ENCODE results near the gene RNF141.

The RNF141 gene

DNA sequence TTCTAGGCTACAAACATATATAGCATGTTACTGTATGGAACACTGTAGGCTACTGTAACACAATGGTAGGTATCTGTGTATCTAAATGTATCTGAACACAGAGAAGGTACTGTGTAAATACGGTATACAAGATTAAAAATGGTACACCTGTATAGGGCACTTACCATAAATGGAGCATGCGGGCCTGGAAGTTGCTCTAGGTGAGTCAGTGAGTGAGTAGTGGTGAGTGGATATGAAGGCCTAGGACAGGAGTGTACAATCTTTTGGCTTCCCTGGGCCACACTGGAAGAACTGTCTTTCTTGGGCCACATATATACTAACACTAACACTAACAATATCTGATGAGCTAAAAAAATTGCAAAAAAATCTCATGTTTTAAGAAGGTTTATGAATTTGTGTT lies 21.4 kb downstream of the RNF141 start:
- no peak for DNase-seq

- DNase-seq = no peak
These were observed 22.1 kb downstream of the RNF141 start for GRCh38 chr11:10518891-10519290.

- no peak for DNase-seq
These were observed 22.9 kb downstream of the RNF141 start for GRCh38 chr11:10518123-10518522.

- DNase-seq = no peak
These were observed 25.6 kb downstream of the RNF141 start for GRCh38 chr11:10515418-10515817.

DNA sequence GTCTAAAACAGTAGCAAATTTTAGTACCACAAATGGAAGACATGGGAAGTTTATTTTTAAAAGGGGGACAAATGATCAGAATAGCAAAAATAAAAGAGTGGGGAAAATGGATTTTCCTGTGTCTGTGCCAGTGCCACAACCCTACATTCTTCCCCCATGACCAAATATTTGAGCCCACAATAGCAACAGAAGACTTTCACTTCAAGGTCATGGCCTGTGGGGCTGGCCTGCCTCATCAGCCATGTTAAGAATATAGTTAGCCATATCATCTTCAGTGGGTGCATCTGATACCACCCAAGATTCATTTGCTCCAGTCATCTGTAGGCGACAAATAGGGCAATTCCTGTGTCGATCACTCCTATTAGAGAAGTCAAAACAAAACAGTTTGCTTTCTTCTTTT lies 26.3 kb downstream of the RNF141 start:
- no peak for DNase-seq

DNA sequence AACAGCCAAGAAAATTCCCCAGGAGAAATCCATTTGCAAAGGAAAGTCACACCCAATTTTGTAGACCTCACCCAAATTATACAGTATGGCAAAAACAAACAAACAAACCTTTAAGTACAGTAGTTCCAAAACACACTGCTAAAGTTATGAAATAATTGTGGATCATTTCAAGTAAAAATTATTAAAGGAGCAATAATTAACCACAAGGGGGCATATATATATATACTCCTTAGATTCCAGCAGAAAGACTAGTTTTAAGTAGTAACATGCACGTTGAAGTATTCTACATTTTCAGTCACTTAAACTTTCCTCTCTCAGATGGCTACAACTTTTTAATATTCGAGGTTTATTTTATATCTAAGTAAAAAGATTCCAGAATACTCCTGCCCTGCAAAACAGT lies 26.8 kb downstream of the RNF141 start:
- DNase-seq = no peak

DNA sequence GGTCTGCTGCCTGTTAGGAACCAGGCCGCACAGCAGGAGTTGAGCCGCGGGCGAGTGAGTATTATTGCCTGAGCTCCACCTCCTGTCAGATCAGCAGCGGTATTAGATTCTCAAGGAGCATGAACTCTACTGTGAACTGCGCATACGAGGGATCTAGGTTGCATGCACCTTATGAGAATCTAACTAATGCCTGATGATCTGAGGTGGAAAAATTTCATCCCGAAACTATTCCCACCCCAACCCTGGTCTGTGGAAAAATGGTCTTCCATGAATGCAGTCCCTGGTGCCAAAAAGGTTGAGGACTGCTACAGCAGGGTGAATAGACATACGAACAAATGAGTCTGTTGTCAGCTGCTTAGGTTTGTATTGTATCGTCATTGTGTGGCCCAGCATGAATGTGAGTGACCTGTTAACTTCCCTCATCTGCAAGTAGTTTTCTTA lies 29.8 kb downstream of the RNF141 start:
- no peak for DNase-seq

DNA sequence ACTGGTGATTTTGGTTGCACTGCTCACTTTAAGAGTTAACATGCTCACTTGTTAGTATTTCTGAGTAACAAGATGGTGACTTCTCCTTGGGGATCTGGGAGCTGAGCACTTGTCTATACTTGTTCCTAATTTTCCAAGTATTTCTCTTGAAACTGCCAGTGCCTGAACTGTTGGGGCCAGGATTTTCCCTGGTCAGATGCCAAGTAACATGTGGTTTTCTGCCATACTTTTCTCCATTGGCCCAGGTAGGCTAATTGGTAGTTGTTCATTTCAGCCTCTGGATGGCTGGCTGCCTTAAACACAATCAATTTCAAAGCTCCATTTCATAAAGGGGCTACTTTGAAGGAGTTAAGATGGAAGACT lies 35.0 kb downstream of the RNF141 start:
- DNase-seq = no peak

- no peak for DNase-seq
These were observed 35.5 kb downstream of the RNF141 start for GRCh38 chr11:10505278-10506007.

DNA sequence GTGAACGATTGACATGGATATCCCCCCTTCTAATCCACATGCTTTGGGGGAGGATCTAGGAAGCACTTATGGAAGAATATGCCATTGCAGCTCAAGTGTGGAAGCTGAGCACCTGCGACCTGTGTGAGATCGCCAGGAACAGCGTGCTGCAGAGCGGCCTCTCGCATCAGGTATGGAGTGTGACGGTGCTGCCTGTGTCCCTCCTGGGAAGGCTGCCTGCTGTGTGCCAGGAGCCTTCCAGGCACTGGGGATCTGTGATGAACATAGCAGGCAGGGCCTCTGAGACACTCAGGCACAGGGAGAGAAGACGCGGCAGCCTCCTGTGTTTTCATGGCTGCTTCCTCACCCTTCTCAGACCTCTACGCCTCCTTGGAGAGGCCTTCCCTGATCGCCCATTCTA lies 36.5 kb downstream of the RNF141 start:
- no peak for DNase-seq

- DNase-seq = no peak
These were observed 37.1 kb downstream of the RNF141 start for GRCh38 chr11:10503777-10504480.

- no peak for DNase-seq
These were observed 37.8 kb downstream of the RNF141 start for GRCh38 chr11:10503221-10503620.

- no peak for DNase-seq
These were observed 38.2 kb downstream of the RNF141 start for GRCh38 chr11:10502770-10503169.

DNA sequence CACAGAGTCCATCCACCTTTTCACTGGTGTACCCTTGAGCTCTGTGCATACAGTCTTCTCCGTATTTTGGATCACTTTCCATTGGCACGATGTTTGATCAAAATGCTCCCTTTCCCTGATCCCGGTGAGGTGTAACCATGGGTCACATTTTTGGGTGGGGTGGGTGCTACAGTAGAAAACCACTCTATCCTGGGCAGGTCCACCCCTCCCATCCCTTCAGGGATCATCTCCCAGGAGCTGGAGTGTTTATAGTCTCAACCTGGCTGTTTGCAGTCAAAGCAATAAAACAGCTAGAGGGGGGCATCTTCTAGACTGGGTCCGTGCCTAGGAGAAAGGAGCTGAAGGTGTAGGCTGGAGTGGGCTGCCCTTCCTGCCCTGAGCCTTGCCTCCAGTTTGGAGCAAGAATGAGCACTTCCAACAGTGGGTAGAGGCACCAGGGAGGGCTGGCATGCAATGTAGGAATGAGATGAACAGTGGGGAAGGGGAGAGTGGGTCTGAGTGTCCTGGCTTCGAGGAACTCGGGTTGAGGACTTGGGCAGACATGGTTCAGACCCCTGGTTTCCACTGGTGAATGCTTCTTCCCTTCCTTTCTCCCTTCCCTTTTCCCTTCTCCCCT lies 38.8 kb downstream of the RNF141 start:
- no peak for DNase-seq

DNA sequence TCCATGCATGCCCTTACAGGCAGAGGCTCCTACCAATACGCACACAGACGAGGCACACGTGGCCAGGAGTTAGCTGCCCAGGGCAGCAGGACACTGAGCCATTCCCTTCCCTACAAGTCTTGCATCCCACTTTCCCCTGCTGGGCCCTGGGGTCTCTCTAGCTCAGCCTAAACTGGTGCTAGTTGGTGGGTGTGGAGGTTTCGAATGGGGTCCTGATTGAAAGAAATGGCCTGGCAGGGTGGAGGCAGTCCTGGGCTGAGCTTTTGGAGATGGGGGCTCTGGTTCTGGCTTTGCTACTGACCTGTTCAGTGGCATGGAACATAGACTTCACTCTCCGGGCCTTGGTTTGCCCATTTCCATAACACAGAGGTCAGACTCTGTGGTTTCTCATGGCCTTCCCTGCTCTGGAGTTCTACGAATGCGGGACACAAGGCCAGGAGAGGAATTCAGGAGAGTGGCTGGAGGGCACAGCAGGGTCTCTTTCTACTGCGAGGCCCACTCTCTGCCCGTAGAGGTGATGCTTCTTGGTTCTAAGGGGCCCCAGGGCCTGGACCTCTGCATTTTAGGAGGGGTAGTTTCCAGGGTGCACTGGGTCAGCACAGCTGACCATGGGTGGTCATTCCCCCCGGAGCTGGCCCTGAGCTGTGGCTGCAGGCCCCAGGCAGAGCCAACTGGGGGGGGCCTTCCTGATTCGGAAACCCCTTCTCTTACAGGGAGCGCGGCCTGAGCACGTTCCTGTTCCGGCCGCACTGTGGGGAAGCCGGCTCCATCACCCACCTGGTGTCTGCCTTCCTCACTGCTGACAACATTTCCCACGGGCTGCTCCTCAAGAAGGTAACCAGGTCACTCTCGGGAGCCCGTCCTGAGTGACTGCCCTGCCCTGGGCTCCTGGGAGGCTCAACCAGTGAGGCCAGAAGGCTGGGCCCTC lies 40.0 kb downstream of the RNF141 start:
- DNase-seq = no peak

DNA sequence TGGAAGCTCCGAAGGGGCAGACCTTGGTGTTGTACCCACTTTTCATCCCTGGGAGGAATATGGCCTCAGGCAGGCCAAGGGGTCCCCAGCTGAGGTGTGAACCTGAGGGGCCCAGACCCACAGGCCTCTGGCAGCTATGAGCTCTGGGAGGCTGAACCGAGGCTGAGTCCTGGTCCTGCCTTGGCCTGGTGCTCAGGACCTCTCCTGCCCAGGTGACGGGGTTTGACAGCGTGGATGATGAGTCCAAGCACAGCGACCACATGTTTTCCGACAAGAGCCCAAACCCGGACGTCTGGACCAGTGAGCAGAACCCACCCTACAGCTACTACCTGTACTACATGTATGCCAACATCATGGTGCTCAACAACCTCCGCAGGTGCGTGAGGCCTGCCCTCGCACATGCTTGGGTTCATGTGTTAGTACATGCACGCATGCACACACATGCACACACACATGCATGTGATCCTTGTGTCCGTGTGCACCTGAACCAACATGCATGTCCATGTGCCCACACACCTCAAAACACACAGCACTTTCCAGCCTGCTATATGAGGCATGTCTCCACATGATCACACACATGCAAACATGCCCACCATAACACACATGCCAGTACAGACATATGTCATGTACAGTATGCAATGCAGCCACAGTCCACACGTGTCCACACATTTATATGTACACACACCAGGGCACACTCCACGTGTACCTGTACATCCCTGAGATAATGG lies 40.9 kb downstream of the RNF141 start:
- no peak for DNase-seq

GRCh38 chr11:10499452-10499851 lies 41.5 kb downstream of the RNF141 start:
- no peak for DNase-seq

DNA sequence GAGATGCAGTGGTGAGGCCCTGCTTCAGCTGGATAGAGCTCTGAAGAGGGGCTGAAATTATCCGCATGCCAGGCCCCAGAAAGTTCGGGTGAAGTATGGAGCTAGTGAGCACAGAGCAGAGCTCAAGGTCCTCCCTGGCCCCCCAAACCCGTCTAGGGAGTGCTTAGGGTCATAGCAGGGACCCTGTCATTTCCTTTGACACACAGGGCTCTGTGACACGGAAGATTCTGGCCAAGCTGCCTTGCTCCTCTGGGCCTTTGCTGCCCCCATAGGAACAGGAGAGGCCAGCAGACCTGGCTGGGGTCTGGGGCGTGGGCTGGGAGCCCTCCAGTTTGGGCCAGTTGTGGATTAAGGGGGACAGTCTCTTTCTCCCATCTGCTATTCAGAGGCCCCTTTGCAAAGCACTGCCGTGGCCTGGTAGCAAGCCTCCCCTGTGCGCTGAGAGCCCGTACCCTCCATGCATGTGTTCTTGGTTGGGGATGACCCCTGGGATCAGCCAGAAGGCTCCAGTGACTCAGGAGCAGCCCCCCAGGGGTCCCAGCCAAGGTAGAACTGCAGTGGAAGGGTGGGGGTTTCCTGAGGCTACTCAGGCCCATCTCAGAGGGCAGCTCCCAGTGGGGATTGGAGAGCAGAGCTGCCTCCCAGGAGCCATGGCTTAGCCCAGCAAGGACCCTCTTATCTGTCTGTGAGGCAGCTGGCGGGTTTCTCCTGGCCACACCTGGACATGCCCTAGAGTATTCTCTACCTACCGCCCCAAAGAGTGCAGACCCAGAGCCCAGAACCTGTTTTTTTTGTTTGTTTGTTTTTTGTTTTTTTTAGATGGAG lies 42.3 kb downstream of the RNF141 start:
- DNase-seq = no peak

DNA sequence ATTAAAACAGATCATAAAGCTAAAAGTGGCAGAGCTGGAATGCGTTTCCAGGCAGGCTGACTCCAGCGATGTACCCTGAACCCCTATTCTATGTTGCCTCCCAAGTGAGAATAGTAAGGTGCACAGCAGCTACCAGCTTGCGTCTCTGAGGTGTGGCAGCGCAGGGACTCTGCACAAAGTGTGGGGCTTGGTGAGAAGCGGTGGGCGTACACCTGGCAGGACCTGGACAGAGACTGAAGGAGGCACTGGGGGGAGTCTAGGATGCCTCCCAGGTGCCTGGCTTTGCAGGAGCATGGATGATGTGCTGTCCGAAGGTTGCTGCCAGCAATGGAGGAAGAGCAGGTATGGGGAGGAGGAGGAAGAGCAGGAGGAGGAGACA lies 43.0 kb downstream of the RNF141 start:
- DNase-seq = no peak

- no peak for DNase-seq
These were observed 43.5 kb downstream of the RNF141 start for GRCh38 chr11:10497371-10498021.

Measured in activated naive CD4-positive, alpha-beta T cell treated with Interleukin-2 at 50 U/mL for 16 hours (primary cell).